ENCODE measurements around the gene TTC38. TPM values are rescaled to one million over a fixed set of nuclear protein-coding genes. Genes with fewer than 3 reads are reported as not detected.

TTC38 gene
- total and polyA plus RNA-seq, 4 donors = 14.8 to 33.9 (median 28.6) TPM

GRCh38 chr22:46287873-46288751, 20.3 kb downstream of the TTC38 start:
- H3K36me3 ChIP-seq (ENCODE audit: control insufficient read depth in 4 of 4, insufficient read depth in 4 of 4, low read length in 4 of 4) = peaks cover 15 to 51% (median 19%) of the 10 kb centered on the region in 4 donors
- peak overlapping the region; percentile 15 to 72 for H3K27ac ChIP-seq (ENCODE audit: low read depth in 1 of 2, low read length in 1 of 2)
- peak overlapping the region; percentile 5 for H3K4me3 ChIP-seq
- H3K9me3 ChIP-seq (ENCODE audit: control insufficient read depth in 4 of 4, insufficient read depth in 3 of 4, low read length in 3 of 4) = peaks cover 0 to 4% (median 0%) of the 10 kb centered on the region in 4 donors
- H3K27me3 ChIP-seq (ENCODE audit: control insufficient read depth in 3 of 3, insufficient read depth in 3 of 3, low read length in 2 of 3) = no peaks in the 10 kb centered on the region
- no peak for TF ChIP-seq CTCF (IDR thresholded peaks at IDR 0.05; ENCODE audit: control extremely low read depth, extremely low read depth)
- DNase-seq (peak in 1 of 3 donors; percentile 43), ATAC-seq (ENCODE audit: insufficient read depth, low FRiP score) (peak; percentile 60)
- peaks cover 0 to 13% (median 0%) of the 10 kb centered on the region in 5 donors for H3K4me1 ChIP-seq (ENCODE audit: control insufficient read depth in 5 of 5, insufficient read depth in 5 of 5, low read length in 5 of 5)
- WGBS, 2 donors = 28 to 51% methylated on average over 24 of the region's 24 CpGs
- H3K9ac ChIP-seq (ENCODE audit: insufficient read depth in 1 of 2, low read length in 2 of 2) = no peak overlapping the region

GRCh38 chr22:46288846-46289243, 21.0 kb downstream of the TTC38 start:
- Histone ChIP-seq H3K27ac (ENCODE audit: low read depth in 1 of 2, low read length in 1 of 2) (peak overlapping the region in 1 of 2 donors; percentile 72), H3K9ac (ENCODE audit: insufficient read depth in 1 of 2, low read length in 2 of 2) (no peak overlapping the region), H3K4me1 (ENCODE audit: control insufficient read depth in 5 of 5, insufficient read depth in 5 of 5, low read length in 5 of 5) (peaks cover 0 to 13% (median 0%) of the 10 kb centered on the region in 5 donors), H3K36me3 (ENCODE audit: control insufficient read depth in 4 of 4, insufficient read depth in 4 of 4, low read length in 4 of 4) (peaks cover 15 to 55% (median 19%) of the 10 kb centered on the region in 4 donors), H3K4me3 (no peak overlapping the region), H3K27me3 (ENCODE audit: control insufficient read depth in 3 of 3, insufficient read depth in 3 of 3, low read length in 2 of 3) (no peaks in the 10 kb centered on the region), H3K9me3 (ENCODE audit: control insufficient read depth in 4 of 4, insufficient read depth in 3 of 4, low read length in 3 of 4) (peaks cover 0 to 4% (median 0%) of the 10 kb centered on the region in 4 donors)
- 90 to 95% methylated on average over 7 of the region's 7 CpGs for WGBS, 2 donors
- DNase-seq = no peak
- no peak for TF ChIP-seq CTCF (IDR thresholded peaks at IDR 0.05; ENCODE audit: control extremely low read depth, extremely low read depth)
- no peak for ATAC-seq (ENCODE audit: insufficient read depth, low FRiP score)

- Histone ChIP-seq H3K4me1 (ENCODE audit: control insufficient read depth in 5 of 5, insufficient read depth in 5 of 5, low read length in 5 of 5) (peaks cover 0 to 13% (median 0%) of the 10 kb centered on the region in 5 donors), H3K9ac (ENCODE audit: insufficient read depth in 1 of 2, low read length in 2 of 2) (no peak overlapping the region), H3K27me3 (ENCODE audit: control insufficient read depth in 3 of 3, insufficient read depth in 3 of 3, low read length in 2 of 3) (no peaks in the 10 kb centered on the region), H3K36me3 (ENCODE audit: control insufficient read depth in 4 of 4, insufficient read depth in 4 of 4, low read length in 4 of 4) (peaks cover 15 to 50% (median 15%) of the 10 kb centered on the region in 4 donors), H3K9me3 (ENCODE audit: control insufficient read depth in 4 of 4, insufficient read depth in 3 of 4, low read length in 3 of 4) (peaks cover 0 to 4% (median 0%) of the 10 kb centered on the region in 4 donors), H3K4me3 (no peak overlapping the region), H3K27ac (ENCODE audit: low read depth in 1 of 2, low read length in 1 of 2) (peak overlapping the region in 1 of 2 donors; percentile 41)
- no peak for DNase-seq
- TF ChIP-seq CTCF (IDR thresholded peaks at IDR 0.05; ENCODE audit: control extremely low read depth, extremely low read depth) = no peak
- 91% methylated on average over 31 to 33 of the region's 33 CpGs for WGBS, 2 donors
- ATAC-seq (ENCODE audit: insufficient read depth, low FRiP score) = no peak
Observed at GRCh38 chr22:46289244-46289891, 21.6 kb downstream of the TTC38 start.

Data from lung (tissue), 12 donors.